H1 (cell line): ENCODE results near the gene ZXDC. TPM values are rescaled to one million over a fixed set of nuclear protein-coding genes. Genes with fewer than 3 reads are reported as not detected.

ENCODE experiments used
- CTCF ChIA-PET: fragments of 300-600 bp; sonication (Branson Sonifier 250); formaldehyde crosslinking; loops from one replicate; lab custom pipeline; 2021; ENCODE audit not compliant: partially characterized antibody; lab: Charles Lee
- POLR2A ChIA-PET: fragments of 300-600 bp; sonication (Branson Sonifier 250); formaldehyde crosslinking; loops from one replicate; lab custom pipeline; 2021; ENCODE audit warnings: inconsistent platforms; ENCODE audit not compliant: partially characterized antibody; lab: Charles Lee
- DNase-seq, 2 experiments: peaks; one replicate each; pipeline versions ENCODE4 v3.0.0 to v3.0.0-alpha.2; 2010 to 2022; ENCODE audit warnings: low spot score in 2 of 2, low read depth in 1 of 2, mixed read lengths in 1 of 2
- FAIRE-seq: peaks from 2 replicates; lab custom pipeline; 2011; peaks lifted over from hg19 to GRCh38; lab: Jason Lieb, UNC
- H2AFZ ChIP-seq: 2 replicates; pipeline ENCODE4 v1.8.1; 2012; ENCODE audit warnings: low read length, inconsistent platforms
- H2AK5ac ChIP-seq: 2 replicates; pipeline ENCODE4 v1.6.1; 2013; ENCODE audit warnings: low read depth, low read length
- H2BK120ac ChIP-seq: replicated peaks from 2 replicates; pipeline ENCODE3; 2013; ENCODE audit warnings: low read depth, low read length, inconsistent platforms
- H2BK12ac ChIP-seq: 2 replicates; pipeline ENCODE4 v1.6.1; 2013; ENCODE audit warnings: low read depth, low read length
- H2BK15ac ChIP-seq: 2 replicates; pipeline ENCODE4 v1.6.1; 2013; ENCODE audit warnings: low read length
- H2BK20ac ChIP-seq: 2 replicates; pipeline ENCODE4 v1.6.1; 2013; ENCODE audit warnings: low read length
- H2BK5ac ChIP-seq: 2 replicates; pipeline ENCODE4 v1.6.1; 2013; ENCODE audit warnings: low read depth, low read length
- H3K14ac ChIP-seq: 2 replicates; pipeline ENCODE4 v1.6.1; 2013; ENCODE audit warnings: inconsistent platforms; ENCODE audit not compliant: insufficient read length
- H3K18ac ChIP-seq: 2 replicates; pipeline ENCODE4 v1.6.1; 2013; ENCODE audit warnings: low read length; ENCODE audit errors: extremely low read depth
- H3K23ac ChIP-seq: 2 replicates; pipeline ENCODE4 v1.6.1; 2013; ENCODE audit warnings: inconsistent platforms; ENCODE audit not compliant: insufficient read length
- H3K23me2 ChIP-seq: 2 replicates; pipeline ENCODE4 v1.6.1; 2013; ENCODE audit warnings: low read depth, low read length
- H3K27ac ChIP-seq: 2 replicates; pipeline ENCODE4 v1.6.1; 2011; ENCODE audit warnings: low read depth, low read length, inconsistent platforms
- H3K27me3 ChIP-seq, 4 experiments: replicated peaks in 1 of 4; 1 replicate in 1 of 4; 2 replicates in 3 of 4; pipeline versions ENCODE4 v1.6.1 to v1.8.1; 2011 to 2013; ENCODE audit warnings: low read length in 3 of 4, mild to moderate bottlenecking in 3 of 4, inconsistent platforms in 2 of 4, mixed read lengths in 2 of 4, moderate library complexity in 1 of 4; ENCODE audit not compliant: control insufficient read depth in 3 of 4, insufficient read depth in 3 of 4; ENCODE audit errors: extremely low read depth in 1 of 4
- H3K36me3 ChIP-seq, 4 experiments: 2 replicates each; pipeline versions ENCODE4 v1.6.1 to v1.8.1; 2011 to 2013; ENCODE audit warnings: mild to moderate bottlenecking in 4 of 4, low read length in 3 of 4, moderate library complexity in 2 of 4, control low read depth in 1 of 4, inconsistent platforms in 1 of 4; ENCODE audit not compliant: insufficient read depth in 4 of 4, control insufficient read depth in 2 of 4
- H3K4ac ChIP-seq: replicated peaks from 2 replicates; pipeline ENCODE3; 2013; ENCODE audit warnings: low read length, low read depth, mixed read lengths, inconsistent platforms; ENCODE audit not compliant: insufficient read length
- H3K4me1 ChIP-seq, 4 experiments: replicated peaks in 1 of 4; 1 replicate in 1 of 4; 2 replicates in 3 of 4; pipeline versions ENCODE4 v1.6.1 to v1.8.1; 2011 to 2013; ENCODE audit warnings: low read length in 3 of 4, inconsistent platforms in 2 of 4, mixed read lengths in 1 of 4; ENCODE audit not compliant: insufficient read depth in 4 of 4, control insufficient read depth in 3 of 4
- H3K4me2 ChIP-seq, 2 experiments: 2 replicates each; pipeline versions ENCODE4 v1.6.1 to v1.8.1; 2011 to 2013; ENCODE audit warnings: low read depth in 2 of 2, low read length in 2 of 2, control low read depth in 1 of 2, inconsistent platforms in 1 of 2, mild to moderate bottlenecking in 1 of 2; ENCODE audit not compliant: insufficient read depth in 1 of 2
- H3K4me3 ChIP-seq, 4 experiments: fragments of 200-600, 300-600 bp in 1 of 4; sonication (generic), shearing (Covaris generic), sonication (Bioruptor Twin) in 1 of 4; 2 replicates each; pipeline versions ENCODE4 v1.5.1 to v1.8.1; 2011 to 2016; ENCODE audit warnings: low read length in 4 of 4, low read depth in 3 of 4, control low read depth in 2 of 4, inconsistent platforms in 2 of 4, mild to moderate bottlenecking in 2 of 4, mixed read lengths in 1 of 4, moderate library complexity in 1 of 4; ENCODE audit not compliant: insufficient read depth in 2 of 4; ENCODE audit errors: extremely low read depth in 1 of 4
- H3K56ac ChIP-seq: replicated peaks from 2 replicates; pipeline ENCODE3; 2013; ENCODE audit warnings: low read depth, mild to moderate bottlenecking, mixed read lengths, low read length, inconsistent platforms; ENCODE audit not compliant: insufficient read length
- H3K79me1 ChIP-seq: 2 replicates; pipeline ENCODE4 v1.6.1; 2013; ENCODE audit warnings: low read depth, low read length, control low read depth
- H3K79me2 ChIP-seq, 2 experiments: 2 replicates each; pipeline versions ENCODE4 v1.6.1 to v1.8.1; 2012 to 2013; ENCODE audit warnings: low read length in 2 of 2, mild to moderate bottlenecking in 2 of 2, inconsistent platforms in 1 of 2; ENCODE audit not compliant: insufficient read depth in 2 of 2, control insufficient read depth in 1 of 2
- H3K9ac ChIP-seq, 4 experiments: replicated peaks in 1 of 4; 1 replicate in 1 of 4; 2 replicates in 3 of 4; pipeline versions ENCODE4 v1.6.1 to v1.8.1; 2011 to 2013; ENCODE audit warnings: low read depth in 3 of 4, low read length in 3 of 4, control low read depth in 2 of 4, mild to moderate bottlenecking in 2 of 4, moderate library complexity in 2 of 4, inconsistent platforms in 1 of 4; ENCODE audit errors: extremely low read depth in 1 of 4
- H3K9me3 ChIP-seq, 2 experiments: 2 replicates each; pipeline versions ENCODE4 v1.6.1 to v1.8.1; 2012 to 2013; ENCODE audit warnings: mild to moderate bottlenecking in 2 of 2, moderate library complexity in 2 of 2, control low read depth in 1 of 2, inconsistent platforms in 1 of 2, low read depth in 1 of 2, low read length in 1 of 2, mixed read lengths in 1 of 2; ENCODE audit not compliant: insufficient read depth in 2 of 2
- H4K20me1 ChIP-seq, 2 experiments: replicated peaks in 1 of 2; 2 replicates each; pipeline versions ENCODE3 to v1.8.1; 2011 to 2013; ENCODE audit warnings: inconsistent platforms in 2 of 2, low read length in 2 of 2, mild to moderate bottlenecking in 1 of 2; ENCODE audit not compliant: insufficient read depth in 2 of 2, control insufficient read depth in 1 of 2
- H4K5ac ChIP-seq: 2 replicates; pipeline ENCODE4 v1.6.1; 2013; ENCODE audit warnings: low read length, low read depth, mixed read lengths, inconsistent platforms; ENCODE audit not compliant: insufficient read length
- H4K8ac ChIP-seq: 2 replicates; pipeline ENCODE4 v1.8.0; 2013; ENCODE audit warnings: mild to moderate bottlenecking, moderate library complexity, low read length, inconsistent platforms; ENCODE audit not compliant: insufficient read depth; ENCODE audit errors: extremely low read depth
- H4K91ac ChIP-seq: replicated peaks from 2 replicates; pipeline ENCODE3; 2013; ENCODE audit warnings: low read length, mixed read lengths, inconsistent platforms; ENCODE audit not compliant: insufficient read length
- TAF7 ChIP-seq: optimal IDR thresholded peaks from 2 replicates; pipeline ENCODE3; 2011; ENCODE audit warnings: low read depth, mild to moderate bottlenecking, inconsistent platforms, low read length, moderate library complexity, borderline replicate concordance
- WGBS, 2 experiments: shearing (Covaris generic) in 1 of 2; methylation state at CpG; one replicate each; pipeline versions ENCODE4 v1.1.6 to v1.1.7; 2013 to 2015; ENCODE audit warnings: low lambda C conversion rate in 2 of 2, mixed read lengths in 2 of 2, inconsistent platforms in 1 of 2, low coverage in 1 of 2, missing lambda C conversion rate in 1 of 2; ENCODE audit not compliant: insufficient replicate concordance in 2 of 2, insufficient coverage in 1 of 2, insufficient read length in 1 of 2; ENCODE audit errors: extremely low coverage in 1 of 2, missing lambda C conversion rate in 1 of 2; 5-methylcytosine and 5-hydroxymethylcytosine counted together
- polyA plus RNA-seq, 7 experiments: library from polyadenylated mRNA; depleted of rRNA in 3 of 7; stranded (reverse) in 5 of 7; unstranded in 2 of 7; fragments of >200 nt in 5 of 7; fragments of 200-250 nt in 2 of 7; gene quantifications; 1 replicate in 5 of 7; 2 replicates in 1 of 7; 4 replicates in 1 of 7; pipeline versions ENCODE4 v1.2.1 to v1.2.3, GENCODE V29; 2011 to 2013; ENCODE audit warnings: missing spikeins in 2 of 7, mixed read lengths in 2 of 7
- total RNA-seq: library from RNA; stranded (reverse); fragmentation: NEBNext Ultra II Directional; extraction: Animal tissue kit (Norgen Biotek cat#: 25700); gene quantifications from 2 replicates; pipeline ENCODE4 v1.2.1, GENCODE V29; 2021

ZXDC gene
- total and polyA plus RNA-seq, 2 of the 8 experiments (the other 6 are each of a cell fraction or from before 2014, with no cell fraction given) = 12.7 to 24.3 TPM

- Histone ChIP-seq H3K4me1 (peaks cover 0 to 7% (median 2%) of the 10 kb centered on the region in 4 experiments; a peak in 3 of 7 replicates), H3K27me3 (no peaks in the 10 kb centered on the region; a peak in 1 of 7 replicates), H2BK12ac (peak overlapping the region; percentile 75; the same call in 1 of the 2 replicates), H3K9ac (no peak overlapping the region), H4K91ac (peak overlapping the region; percentile 73), H3K4me2 (no peak overlapping the region), H2BK20ac (peak overlapping the region; percentile 72; the same call in 1 of the 2 replicates), H2BK15ac (no peak overlapping the region), H3K79me1 (no peaks in the 10 kb centered on the region), H3K23ac (no peak overlapping the region), H2AK5ac (no peak overlapping the region), H2BK120ac (no peak overlapping the region), H3K79me2 (no peaks in the 10 kb centered on the region), H2BK5ac (no peak overlapping the region; the same call in 1 of the 2 replicates), H3K23me2 (no peaks in the 10 kb centered on the region), H4K20me1 (no peaks in the 10 kb centered on the region), H2AFZ (no peak overlapping the region), H3K27ac (no peak overlapping the region), H3K56ac (no peak overlapping the region), H4K8ac (peak overlapping the region; percentile 42; the same call in 1 of the 2 replicates), H3K36me3 (no peaks in the 10 kb centered on the region), H3K9me3 (no peaks in the 10 kb centered on the region), H3K4me3 (no peak overlapping the region), H3K18ac (0 out of 2 replicates have a peak overlapping the region, but pooled peaks have one; percentile 38), H4K5ac (no peak overlapping the region), H3K14ac (no peak overlapping the region), H3K4ac (no peak overlapping the region)
- no peak for DNase-seq
- FAIRE-seq = no peak
- WGBS, 2 experiments = 99% methylated on average over 10 of the region's 20 CpGs; no CpG with 5 or more reads in 1 of the 2 experiments
- ChIA-PET CTCF (interaction anchor here (2.5 kb wide), 1 partner anchor 23 kb away, joined by 7 read pairs; no protein-coding TSS in a partner anchor), POLR2A (no interaction called here)
- no peak for TF ChIP-seq TAF7
Observed at GRCh38 chr3:126418661-126419131, 57.0 kb downstream of the ZXDC start.
